Neural cell (in vitro differentiated cells): ENCODE measurements around the gene AIPL1. TPM values are rescaled to one million over a fixed set of nuclear protein-coding genes. Genes with fewer than 3 reads are reported as not detected.

Experiments used
- H2AFZ ChIP-seq: fragments of 200-600, 300-800 bp; sonication (generic), shearing (Covaris generic); 2 replicates; pipeline ENCODE4 v1.6.0; 2014; ENCODE audit warnings: low read depth, mild to moderate bottlenecking, antibody characterized with exemption, low read length, moderate library complexity
- H3F3A ChIP-seq: fragments of 200-600 bp; shearing (Covaris generic); 2 replicates; pipeline ENCODE4 v1.6.1; 2016; ENCODE audit warnings: mild to moderate bottlenecking, moderate library complexity, mixed read lengths, antibody characterized with exemption, low read length; ENCODE audit not compliant: insufficient read depth, poor library complexity, severe bottlenecking
- H3K27ac ChIP-seq: fragments of 200-600, 300-800 bp; sonication (generic), shearing (Covaris generic); 2 replicates; pipeline ENCODE4 v1.5.1; 2014; ENCODE audit warnings: mild to moderate bottlenecking, low read length, moderate library complexity
- H3K27me3 ChIP-seq: fragments of 300-800, 200-600 bp; sonication (generic), shearing (Covaris generic); 2 replicates; pipeline ENCODE4 v1.6.0; 2014; ENCODE audit warnings: mild to moderate bottlenecking, low read depth, low read length, moderate library complexity; ENCODE audit not compliant: insufficient read depth
- H3K36me3 ChIP-seq: fragments of 300-800, 200-600 bp; sonication (generic), shearing (Covaris generic); 2 replicates; pipeline ENCODE4 v1.5.1; 2014; ENCODE audit warnings: mild to moderate bottlenecking, antibody characterized with exemption, low read length, moderate library complexity; ENCODE audit not compliant: insufficient read depth
- H3K4me2 ChIP-seq: fragments of 300-800, 200-600 bp; sonication (generic), shearing (Covaris generic); 2 replicates; pipeline ENCODE4 v1.6.0; 2014; ENCODE audit warnings: mild to moderate bottlenecking, low read length
- H3K4me3 ChIP-seq: fragments of 300-800, 200-600 bp; sonication (generic), shearing (Covaris generic); 2 replicates; pipeline ENCODE4 v1.5.1; 2014; ENCODE audit warnings: mild to moderate bottlenecking, low read length, moderate library complexity
- H3K79me2 ChIP-seq: fragments of 200-600 bp; shearing (Covaris generic); replicated peaks from 2 replicates; pipeline ENCODE4 v1.6.0; 2014; ENCODE audit warnings: mild to moderate bottlenecking, low read length, moderate library complexity; ENCODE audit not compliant: insufficient read depth
- H3K9ac ChIP-seq: fragments of 300-800, 200-600 bp; sonication (generic), shearing (Covaris generic); 2 replicates; pipeline ENCODE4 v1.6.1; 2016; ENCODE audit warnings: mild to moderate bottlenecking, low read length, mixed read lengths
- H3K9me2 ChIP-seq: fragments of 200-600 bp; shearing (Covaris generic); 2 replicates; pipeline ENCODE4 v1.6.1; 2016; ENCODE audit warnings: mild to moderate bottlenecking, low read length, mixed read lengths; ENCODE audit not compliant: insufficient read depth
- H3K9me3 ChIP-seq: fragments of 200-600, 300-800 bp; sonication (generic), shearing (Covaris generic); 2 replicates; pipeline ENCODE4 v1.6.1; 2016; ENCODE audit warnings: mild to moderate bottlenecking, mixed run types, low read length, moderate library complexity, mixed read lengths
- H4K20me1 ChIP-seq: fragments of 200-600 bp; shearing (Covaris generic); 2 replicates; pipeline ENCODE4 v1.6.1; 2016; ENCODE audit warnings: mild to moderate bottlenecking, mixed run types; ENCODE audit not compliant: insufficient read depth
- EP300 ChIP-seq: fragments of 450-650 bp; conservative IDR thresholded peaks from 2 replicates; pipeline ENCODE4 v1.6.1; 2014; ENCODE audit warnings: antibody characterized with exemption, mild to moderate bottlenecking, moderate library complexity; ENCODE audit not compliant: poor library complexity, severe bottlenecking
- EZH2 ChIP-seq: fragments of 200-600, 300-800 bp; shearing (Covaris generic), sonication (generic); IDR thresholded peaks from 2 replicates; pipeline ENCODE4 v1.6.1; 2014; ENCODE audit warnings: antibody characterized with exemption, low read length, borderline replicate concordance, mild to moderate bottlenecking; ENCODE audit not compliant: insufficient read depth, poor library complexity, severe bottlenecking
- MXI1 ChIP-seq: fragments of 450-650 bp; conservative IDR thresholded peaks from 2 replicates; pipeline ENCODE4 v1.6.1; 2014; ENCODE audit warnings: antibody characterized with exemption, mild to moderate bottlenecking; ENCODE audit not compliant: poor library complexity, severe bottlenecking
- POLR2AphosphoS5 ChIP-seq: IDR thresholded peaks from 2 replicates; pipeline ENCODE4 v1.6.1; 2012
- RAD21 ChIP-seq: fragments of 450-650 bp; conservative IDR thresholded peaks from 2 replicates; pipeline ENCODE4 v1.6.1; 2014; ENCODE audit warnings: antibody characterized with exemption, mild to moderate bottlenecking, moderate library complexity
- REST ChIP-seq: IDR thresholded peaks from 2 replicates; pipeline ENCODE4 v1.6.1; 2012; ENCODE audit warnings: borderline replicate concordance
- SMC3 ChIP-seq: fragments of 450-650 bp; conservative IDR thresholded peaks from 2 replicates; pipeline ENCODE4 v1.6.1; 2014; ENCODE audit warnings: antibody characterized with exemption, mild to moderate bottlenecking, moderate library complexity; ENCODE audit not compliant: poor library complexity
- TAF1 ChIP-seq: IDR thresholded peaks from 2 replicates; pipeline ENCODE4 v1.6.1; 2012; ENCODE audit warnings: low read depth
- polyA plus RNA-seq: library from polyadenylated mRNA; depleted of rRNA; stranded (reverse); fragments of >200 nt; gene quantifications from 2 replicates; pipeline ENCODE4 v1.2.3, GENCODE V29; 2014
- TF ChIP-seq, protein P1 (sequence below): fragments of 450-650 bp; IDR thresholded peaks from 2 replicates; pipeline ENCODE4 v1.5.1; 2014; ENCODE audit warnings: antibody characterized with exemption, mild to moderate bottlenecking, moderate library complexity; ENCODE audit not compliant: poor library complexity, severe bottlenecking

AIPL1 gene
- polyA plus RNA-seq, 1 donor from 2014 or later, result not detected

DNA sequence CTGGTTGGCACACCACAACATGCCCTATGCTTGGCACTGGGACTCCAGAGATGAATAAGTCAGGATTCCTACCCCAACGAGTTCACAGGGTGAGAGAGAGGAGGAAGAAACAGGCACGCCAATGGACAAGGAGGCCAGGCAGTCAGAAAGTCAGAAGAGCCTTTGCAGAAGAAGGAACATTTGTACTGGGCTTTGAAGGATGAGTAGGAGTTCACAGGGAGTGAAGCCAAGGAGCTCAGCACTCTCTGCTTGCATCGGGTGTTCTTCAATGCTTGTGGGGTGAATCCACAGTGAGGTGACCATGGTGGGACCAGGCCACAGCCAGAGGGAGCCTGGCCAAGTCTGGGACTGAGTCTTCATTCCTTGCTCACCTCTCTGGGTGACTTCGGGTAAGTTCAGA, 47.5 kb downstream of the AIPL1 start:
- Histone ChIP-seq H3K36me3 (no peaks in the 10 kb centered on the region), H3F3A (no peaks in the 10 kb centered on the region), H3K9ac (no peak overlapping the region), H3K79me2 (no peaks in the 10 kb centered on the region), H3K9me2 (no peaks in the 10 kb centered on the region), H2AFZ (no peak overlapping the region), H3K27me3 (no peaks in the 10 kb centered on the region), H3K27ac (no peak overlapping the region), H3K9me3 (no peaks in the 10 kb centered on the region), H4K20me1 (no peaks in the 10 kb centered on the region), H3K4me2 (no peak overlapping the region), H3K4me3 (no peak overlapping the region)
- TF ChIP-seq RAD21, result no peak
- no peak for TF ChIP-seq REST
- TF ChIP-seq MXI1, result no peak
- no peak for TF ChIP-seq EZH2
- TF ChIP-seq POLR2AphosphoS5, result no peak
- TF ChIP-seq, protein P1, sequence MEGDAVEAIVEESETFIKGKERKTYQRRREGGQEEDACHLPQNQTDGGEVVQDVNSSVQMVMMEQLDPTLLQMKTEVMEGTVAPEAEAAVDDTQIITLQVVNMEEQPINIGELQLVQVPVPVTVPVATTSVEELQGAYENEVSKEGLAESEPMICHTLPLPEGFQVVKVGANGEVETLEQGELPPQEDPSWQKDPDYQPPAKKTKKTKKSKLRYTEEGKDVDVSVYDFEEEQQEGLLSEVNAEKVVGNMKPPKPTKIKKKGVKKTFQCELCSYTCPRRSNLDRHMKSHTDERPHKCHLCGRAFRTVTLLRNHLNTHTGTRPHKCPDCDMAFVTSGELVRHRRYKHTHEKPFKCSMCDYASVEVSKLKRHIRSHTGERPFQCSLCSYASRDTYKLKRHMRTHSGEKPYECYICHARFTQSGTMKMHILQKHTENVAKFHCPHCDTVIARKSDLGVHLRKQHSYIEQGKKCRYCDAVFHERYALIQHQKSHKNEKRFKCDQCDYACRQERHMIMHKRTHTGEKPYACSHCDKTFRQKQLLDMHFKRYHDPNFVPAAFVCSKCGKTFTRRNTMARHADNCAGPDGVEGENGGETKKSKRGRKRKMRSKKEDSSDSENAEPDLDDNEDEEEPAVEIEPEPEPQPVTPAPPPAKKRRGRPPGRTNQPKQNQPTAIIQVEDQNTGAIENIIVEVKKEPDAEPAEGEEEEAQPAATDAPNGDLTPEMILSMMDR, result no peak
- TF ChIP-seq TAF1, result no peak
- no peak for TF ChIP-seq EP300
- TF ChIP-seq SMC3, result no peak

DNA sequence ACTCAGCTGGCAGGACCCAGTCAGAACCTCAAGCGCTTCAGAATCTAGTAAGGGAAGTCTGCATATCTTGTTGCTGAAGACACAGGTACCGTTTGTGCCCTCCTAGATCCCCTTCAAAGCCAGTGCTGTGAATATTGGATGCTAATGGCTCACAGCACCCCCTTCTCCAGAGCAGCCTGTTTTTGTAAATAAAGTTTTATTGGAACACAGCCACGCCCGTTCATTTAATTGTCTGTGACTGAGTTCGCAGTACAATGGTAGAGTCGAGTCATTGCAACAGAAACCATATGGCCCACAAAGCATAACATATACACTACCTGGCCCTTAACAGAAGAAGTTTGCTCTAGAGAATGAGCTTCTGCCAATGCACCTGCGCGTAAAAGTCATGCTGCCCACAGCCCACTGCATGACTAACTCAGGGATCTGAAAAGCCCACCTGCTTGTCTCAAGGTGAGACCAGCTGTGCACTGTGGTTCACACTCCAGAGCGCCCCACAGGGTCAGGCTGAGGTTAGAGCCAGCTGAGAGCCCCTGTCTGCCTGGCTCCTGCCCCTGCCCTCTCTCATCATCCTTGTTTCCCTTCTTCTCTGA, 48.8 kb downstream of the AIPL1 start:
- H3K36me3 ChIP-seq, result no peaks in the 10 kb centered on the region
- H3K4me3 ChIP-seq, result no peak overlapping the region
- no peaks in the 10 kb centered on the region for H3F3A ChIP-seq
- H3K27ac ChIP-seq, result no peak overlapping the region
- H2AFZ ChIP-seq, result no peak overlapping the region
- H3K4me2 ChIP-seq, result no peak overlapping the region
- H3K27me3 ChIP-seq, result no peaks in the 10 kb centered on the region
- no peaks in the 10 kb centered on the region for H3K79me2 ChIP-seq
- H3K9ac ChIP-seq, result no peak overlapping the region
- no peak for TF ChIP-seq MXI1
- TF ChIP-seq, protein P1, result no peak
- TF ChIP-seq POLR2AphosphoS5, result no peak
- no peak for TF ChIP-seq REST
- TF ChIP-seq RAD21, result no peak
- no peak for TF ChIP-seq TAF1
- TF ChIP-seq EZH2, result no peak
- no peak for TF ChIP-seq EP300
- TF ChIP-seq SMC3, result no peak
- no peaks in the 10 kb centered on the region for H4K20me1 ChIP-seq
- no peaks in the 10 kb centered on the region for H3K9me2 ChIP-seq
- H3K9me3 ChIP-seq, result no peaks in the 10 kb centered on the region
